ENCODE results near the gene TMEM256.

The TMEM256 gene

GRCh38 chr17:7440113-7440833, 36.4 kb upstream of the TMEM256 start:
- Histone ChIP-seq H3K9ac (no peak overlapping the region), H3K27ac (peak overlapping the region; percentile 13), H3K4me2 (ENCODE audit: low read length) (peak overlapping the region; percentile 99), H3K27me3 (ENCODE audit: control insufficient read depth, insufficient read depth, low read length) (no peaks in the 10 kb centered on the region), H3K4me3 (ENCODE audit: low read depth, low read length) (peak overlapping the region; percentile 76), H2AFZ (peak overlapping the region; percentile 88), H3K36me3 (ENCODE audit: control insufficient read depth, insufficient read depth, low read length) (no peaks in the 10 kb centered on the region), H3K9me3 (ENCODE audit: control insufficient read depth, low read length) (no peaks in the 10 kb centered on the region), H3K4me1 (peaks cover 10% of the 10 kb centered on the region), H3K79me2 (no peaks in the 10 kb centered on the region)
- TF ChIP-seq CTCF (IDR thresholded peaks at IDR 0.05): no peak

- peak within 1 kb of the TSS; percentile 13 for H3K27ac ChIP-seq
Measured at GRCh38 chr17:7439462-7440112, 35.7 kb upstream of the TMEM256 start, which contains the start of gene FGF11. Gene FGF11, plus strand, starts transcription at chr17:7439512. Its CDS starts 109 bp downstream, at chr17:7439621.

GRCh38 chr17:7438656-7439460, 35.0 kb upstream of the TMEM256 start:
- H3K27ac ChIP-seq: no peak overlapping the region
- no peaks in the 10 kb centered on the region for H3K9me3 ChIP-seq (ENCODE audit: control insufficient read depth, low read length)
- H3K4me1 ChIP-seq: peaks cover 10% of the 10 kb centered on the region
- H3K36me3 ChIP-seq (ENCODE audit: control insufficient read depth, insufficient read depth, low read length): no peaks in the 10 kb centered on the region
- no peak overlapping the region for H3K9ac ChIP-seq
- H3K79me2 ChIP-seq: no peaks in the 10 kb centered on the region
- H2AFZ ChIP-seq: no peak overlapping the region
- peak overlapping the region; percentile 7 for H3K4me3 ChIP-seq (ENCODE audit: low read depth, low read length)
- H3K27me3 ChIP-seq (ENCODE audit: control insufficient read depth, insufficient read depth, low read length): no peaks in the 10 kb centered on the region
- H3K4me2 ChIP-seq (ENCODE audit: low read length): no peak overlapping the region
- no peak for TF ChIP-seq CTCF (IDR thresholded peaks at IDR 0.05)

More at GRCh38 chr17:7439462-7440112, 35.7 kb upstream of the TMEM256 start, which contains the start of gene FGF11:
- TF ChIP-seq CTCF (IDR thresholded peaks at IDR 0.05): no peak
- no peaks in the 10 kb centered on the region for H3K79me2 ChIP-seq
- peak within 1 kb of the TSS; percentile 99 for H3K4me2 ChIP-seq (ENCODE audit: low read length)
- H3K4me1 ChIP-seq: peaks cover 10% of the 10 kb centered on the region
- peak within 1 kb of the TSS; percentile 88 for H2AFZ ChIP-seq
- H3K4me3 ChIP-seq (ENCODE audit: low read depth, low read length): peak within 1 kb of the TSS; percentile 76
- no peaks in the 10 kb centered on the region for H3K27me3 ChIP-seq (ENCODE audit: control insufficient read depth, insufficient read depth, low read length)
- no peaks in the 10 kb centered on the region for H3K9me3 ChIP-seq (ENCODE audit: control insufficient read depth, low read length)
- H3K9ac ChIP-seq: no peak within 1 kb of the TSS
- H3K36me3 ChIP-seq (ENCODE audit: control insufficient read depth, insufficient read depth, low read length): no peaks in the 10 kb centered on the region

- Histone ChIP-seq H2AFZ (peak overlapping the region; percentile 25), H3K79me2 (no peaks in the 10 kb centered on the region), H3K9me3 (ENCODE audit: control insufficient read depth, low read length) (no peaks in the 10 kb centered on the region), H3K4me3 (ENCODE audit: low read depth, low read length) (peak overlapping the region; percentile 7), H3K27ac (peak overlapping the region; percentile 74), H3K4me2 (ENCODE audit: low read length) (peak overlapping the region; percentile 16), H3K36me3 (ENCODE audit: control insufficient read depth, insufficient read depth, low read length) (no peaks in the 10 kb centered on the region), H3K9ac (no peak overlapping the region), H3K4me1 (peaks cover 10% of the 10 kb centered on the region), H3K27me3 (ENCODE audit: control insufficient read depth, insufficient read depth, low read length) (no peaks in the 10 kb centered on the region)
- no peak for TF ChIP-seq CTCF (IDR thresholded peaks at IDR 0.05)
Measured at GRCh38 chr17:7437950-7438614, 34.2 kb upstream of the TMEM256 start.

All from parathyroid adenoma (tissue), 2 donors.